Upper lobe of right lung (tissue), 1 donor: ENCODE results near the gene EPB41L5. TPM values are rescaled to one million over a fixed set of nuclear protein-coding genes. Genes with fewer than 3 reads are reported as not detected.
"Not testable (repeated sequence)": the region's sequence is repeated elsewhere in the genome, so short reads cannot be mapped to it uniquely, and the experiment has no call there.

Source experiments
- ATAC-seq: fragments of 200-7000 bp; cut with Tn5 transposase; one replicate; pipeline ENCODE4 v1.9.1; 2020; ENCODE audit warnings: mild to moderate bottlenecking, moderate library complexity
- DNase-seq: peaks from one replicate; pipeline ENCODE4 v3.0.0-alpha.2; 2020
- H3K27ac ChIP-seq: fragments of 200-600 bp; one replicate; pipeline ENCODE4 v1.8.0; 2022
- H3K27me3 ChIP-seq: fragments of 200-600 bp; one replicate; pipeline ENCODE4 v1.8.0; 2022; ENCODE audit warnings: mild to moderate bottlenecking
- H3K36me3 ChIP-seq: fragments of 200-600 bp; one replicate; pipeline ENCODE4 v1.8.0; 2022
- H3K4me1 ChIP-seq: fragments of 200-600 bp; one replicate; pipeline ENCODE4 v1.8.0; 2022
- H3K4me3 ChIP-seq: fragments of 200-600 bp; one replicate; pipeline ENCODE4 v1.8.0; 2022; ENCODE audit warnings: mild to moderate bottlenecking
- H3K9me3 ChIP-seq: fragments of 200-600 bp; one replicate; pipeline ENCODE4 v1.8.0; 2022
- CTCF ChIP-seq: fragments of 200-600 bp; IDR thresholded peaks from one replicate; pipeline ENCODE4 v1.8.0; 2022; ENCODE audit warnings: antibody characterized with exemption
- intact Hi-C: fragments of 100-400 bp; cut with DNase I; formaldehyde crosslinking; loops from one replicate; pipeline ENCODE4 v1.11.0; 2022
- total RNA-seq: library from RNA; stranded (reverse); fragmentation: NEBNext Ultra II Directional; extraction: Animal tissue kit (Norgen Biotek cat#: 25700); gene quantifications from one replicate; pipeline ENCODE4 v1.2.1, GENCODE V29; 2021
- donor health status: DM: no; HTN: yes; CAD: no; lungs with severe emphysema.

Gene EPB41L5
- total RNA-seq, 1 donor from 2014 or later, result 85.5 TPM

- TF ChIP-seq CTCF, result no peak
- H3K27me3 ChIP-seq, result no peaks in the 10 kb centered on the region
- no peak overlapping the region for H3K27ac ChIP-seq
- intact Hi-C loops, result no loop called here
- no peak for DNase-seq
- no peaks in the 10 kb centered on the region for H3K4me1 ChIP-seq
- H3K36me3 ChIP-seq, result no peaks in the 10 kb centered on the region
- no peak overlapping the region for H3K4me3 ChIP-seq
- no peaks in the 10 kb centered on the region for H3K9me3 ChIP-seq
- ATAC-seq, result no peak
These were observed 21.1 kb downstream of the EPB41L5 start for GRCh38 chr2:120034027-120034426.

DNA sequence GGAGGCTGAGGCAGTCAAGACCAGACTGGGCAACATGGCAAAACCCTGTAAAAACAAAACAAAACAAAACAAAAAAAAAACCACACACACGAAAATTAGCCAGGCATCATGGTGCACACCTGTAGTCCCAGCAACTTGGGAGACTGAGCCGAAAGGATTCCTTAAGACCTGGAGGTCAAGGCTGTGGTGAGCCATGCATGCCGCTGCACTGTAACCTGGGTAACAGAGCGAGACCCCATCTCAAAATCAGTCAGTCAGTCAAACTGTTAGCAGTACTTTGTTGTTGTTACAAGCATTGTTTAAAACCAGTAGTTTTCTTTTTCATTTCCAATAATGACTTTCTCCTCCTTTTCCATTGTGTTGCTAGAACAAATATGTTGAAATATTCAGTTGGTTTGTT, 21.7 kb downstream of the EPB41L5 start:
- Histone ChIP-seq H3K36me3 (no peaks in the 10 kb centered on the region), H3K4me3 (no peak overlapping the region), H3K27ac (no peak overlapping the region), H3K9me3 (no peaks in the 10 kb centered on the region), H3K27me3 (no peaks in the 10 kb centered on the region), H3K4me1 (no peaks in the 10 kb centered on the region)
- TF ChIP-seq CTCF, result no peak
- no peak for DNase-seq
- ATAC-seq, result no peak
- intact Hi-C loops, result no loop called here

DNA sequence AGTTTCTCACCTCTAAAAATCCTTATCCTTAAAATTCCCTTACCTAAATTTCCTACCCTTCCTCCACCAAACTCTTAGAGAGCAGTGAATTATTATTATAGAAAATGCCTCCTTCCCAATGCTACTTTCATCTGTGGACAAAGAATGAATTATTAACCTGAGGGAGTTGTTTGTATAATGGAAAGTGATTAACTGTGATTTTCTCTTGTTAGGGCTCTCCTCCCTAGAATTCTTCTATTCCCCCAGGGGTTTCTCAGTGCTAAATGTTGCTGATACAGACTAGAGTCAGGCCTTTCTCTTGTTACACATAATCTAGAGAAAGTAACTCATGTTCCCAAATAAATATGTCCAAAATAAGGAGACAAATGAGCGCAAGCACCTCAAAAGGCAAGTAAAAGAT, 23.3 kb downstream of the EPB41L5 start:
- no peak overlapping the region for H3K27ac ChIP-seq
- TF ChIP-seq CTCF, result no peak
- no peak overlapping the region for H3K4me3 ChIP-seq
- no peaks in the 10 kb centered on the region for H3K9me3 ChIP-seq
- no peaks in the 10 kb centered on the region for H3K27me3 ChIP-seq
- H3K36me3 ChIP-seq, result no peaks in the 10 kb centered on the region
- DNase-seq (no peak), ATAC-seq (no peak)
- no peaks in the 10 kb centered on the region for H3K4me1 ChIP-seq
- intact Hi-C loops, result no loop called here

DNA sequence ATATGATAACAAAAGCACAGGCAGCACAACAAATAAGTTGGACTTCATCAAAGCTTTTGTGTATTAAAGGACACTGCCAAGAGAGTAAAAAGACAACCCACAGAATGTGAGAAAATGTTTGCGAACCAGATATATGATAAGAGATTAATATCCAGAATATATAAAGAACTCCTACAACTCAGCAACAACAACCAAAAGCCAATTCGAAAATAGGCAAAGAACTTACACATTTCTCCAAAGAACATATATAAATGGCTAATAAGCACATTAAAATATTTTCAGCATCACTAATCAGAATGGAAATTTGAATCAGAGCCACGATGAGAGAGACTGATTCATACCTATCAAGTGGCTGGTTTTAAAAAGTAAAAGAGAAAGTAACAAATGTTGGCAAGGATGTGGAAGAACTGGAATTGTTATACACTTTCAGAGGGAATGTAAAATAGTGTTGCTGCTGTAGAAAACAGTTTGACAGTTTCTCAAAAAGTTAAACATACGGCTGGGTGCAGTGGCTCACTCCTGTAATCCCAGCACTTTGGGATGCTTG, 25.2 kb downstream of the EPB41L5 start:
- no peaks in the 10 kb centered on the region for H3K9me3 ChIP-seq
- H3K27ac ChIP-seq, result no peak overlapping the region
- DNase-seq (no peak), ATAC-seq (no peak)
- no peak overlapping the region for H3K4me3 ChIP-seq
- no peaks in the 10 kb centered on the region for H3K4me1 ChIP-seq
- TF ChIP-seq CTCF, result no peak
- intact Hi-C loops, result no loop called here
- H3K27me3 ChIP-seq, result no peaks in the 10 kb centered on the region
- H3K36me3 ChIP-seq, result no peaks in the 10 kb centered on the region

GRCh38 chr2:120042359-120042758, 29.5 kb downstream of the EPB41L5 start:
- TF ChIP-seq CTCF, result no peak
- Histone ChIP-seq H3K36me3 (no peaks in the 10 kb centered on the region), H3K4me1 (no peaks in the 10 kb centered on the region), H3K27ac (no peak overlapping the region), H3K9me3 (no peaks in the 10 kb centered on the region), H3K27me3 (no peaks in the 10 kb centered on the region), H3K4me3 (no peak overlapping the region)
- intact Hi-C loops, result no loop called here
- no peak for DNase-seq
- no peak for ATAC-seq

GRCh38 chr2:120044336-120044735, 31.5 kb downstream of the EPB41L5 start:
- no peak for TF ChIP-seq CTCF
- intact Hi-C loops, result no loop called here
- Histone ChIP-seq H3K27me3 (no peaks in the 10 kb centered on the region), H3K4me1 (no peaks in the 10 kb centered on the region), H3K9me3 (no peaks in the 10 kb centered on the region), H3K36me3 (no peaks in the 10 kb centered on the region), H3K27ac (no peak overlapping the region), H3K4me3 (no peak overlapping the region)
- ATAC-seq, result no peak
- DNase-seq, result no peak

DNA sequence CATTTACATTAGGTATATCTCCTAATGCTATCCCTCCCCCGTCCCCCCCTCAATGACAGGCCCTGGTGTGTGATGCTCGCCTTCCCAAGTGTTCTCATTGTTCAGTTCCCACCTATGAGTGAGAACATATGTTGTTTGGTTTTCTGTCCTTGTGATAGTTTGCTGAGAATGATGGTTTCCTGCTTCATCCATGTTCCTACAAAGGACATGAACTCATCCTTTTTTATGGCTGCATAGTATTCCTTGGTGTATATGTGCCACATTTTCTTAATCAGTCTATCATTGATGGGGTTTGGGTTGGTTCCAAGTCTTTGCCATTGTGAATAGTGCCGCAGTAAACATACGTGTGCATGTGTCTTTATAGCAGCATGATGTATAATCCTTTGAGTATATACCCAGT, 32.9 kb downstream of the EPB41L5 start:
- intact Hi-C loops, H3K4me3 ChIP-seq: not testable (repeated sequence)

GRCh38 chr2:120046252-120046651, 33.4 kb downstream of the EPB41L5 start:
- H3K36me3 ChIP-seq, ATAC-seq, H3K27ac ChIP-seq, intact Hi-C loops, H3K4me3 ChIP-seq, H3K9me3 ChIP-seq, DNase-seq, H3K27me3 ChIP-seq, H3K4me1 ChIP-seq: not testable (repeated sequence)

More for the DNA sequence above, 32.9 kb downstream of the EPB41L5 start:
- not testable (repeated sequence) for H3K27ac ChIP-seq, H3K4me1 ChIP-seq, DNase-seq, H3K27me3 ChIP-seq, H3K9me3 ChIP-seq, H3K36me3 ChIP-seq, ATAC-seq
